Duodenal mucosa (tissue), 2 donors: ENCODE measurements around the gene PCK1.

Experiments
- H3K27ac ChIP-seq: one replicate; pipeline ENCODE4 v1.7.0; 2013; ENCODE audit warnings: low read depth, low read length
- H3K27me3 ChIP-seq, 2 donors: one replicate each; pipeline ENCODE4 v1.7.0; 2013; ENCODE audit warnings: low read length in 2 of 2, control low read depth in 1 of 2; ENCODE audit not compliant: insufficient read depth in 2 of 2, control insufficient read depth in 1 of 2
- H3K36me3 ChIP-seq, 2 donors: one replicate each; pipeline ENCODE4 v1.7.0; 2013; ENCODE audit warnings: low read length in 2 of 2, control low read depth in 1 of 2; ENCODE audit not compliant: insufficient read depth in 2 of 2, control insufficient read depth in 1 of 2
- H3K4me1 ChIP-seq, 2 donors: one replicate each; pipeline ENCODE4 v1.7.0; 2013; ENCODE audit warnings: low read length in 2 of 2, control low read depth in 1 of 2; ENCODE audit not compliant: insufficient read depth in 2 of 2, control insufficient read depth in 1 of 2
- H3K4me3 ChIP-seq, 2 donors: one replicate each; pipeline ENCODE4 v1.7.0; 2013; ENCODE audit warnings: low read length in 2 of 2, low read depth in 1 of 2
- H3K9ac ChIP-seq, 2 donors: one replicate each; pipeline ENCODE4 v1.7.0; 2013; ENCODE audit warnings: low read length in 2 of 2, low read depth in 1 of 2
- H3K9me3 ChIP-seq, 2 donors: one replicate each; pipeline ENCODE4 v1.7.0; 2013; ENCODE audit warnings: low read length in 2 of 2, control low read depth in 1 of 2; ENCODE audit not compliant: control insufficient read depth in 1 of 2

Gene PCK1

GRCh38 chr20:57614490-57615444 is 53.9 kb downstream of the PCK1 start:
- Histone ChIP-seq H3K9ac (no peak overlapping the region), H3K27ac (no peak overlapping the region), H3K9me3 (no peaks in the 10 kb centered on the region), H3K27me3 (no peaks in the 10 kb centered on the region), H3K4me3 (no peak overlapping the region), H3K4me1 (peaks cover 17 to 26% of the 10 kb centered on the region in 2 donors), H3K36me3 (peaks cover 5 to 17% of the 10 kb centered on the region in 2 donors)

- Histone ChIP-seq H3K4me3 (no peak overlapping the region), H3K36me3 (peaks cover 5 to 15% of the 10 kb centered on the region in 2 donors), H3K27me3 (no peaks in the 10 kb centered on the region), H3K27ac (no peak overlapping the region), H3K9me3 (no peaks in the 10 kb centered on the region), H3K9ac (no peak overlapping the region), H3K4me1 (peaks cover 23 to 30% of the 10 kb centered on the region in 2 donors)
Observed at GRCh38 chr20:57615445-57615811, 54.5 kb downstream of the PCK1 start.

GRCh38 chr20:57616143-57616951 is 55.4 kb downstream of the PCK1 start:
- H3K4me1 ChIP-seq = peaks cover 33 to 38% of the 10 kb centered on the region in 2 donors
- H3K36me3 ChIP-seq = peaks cover 5 to 11% of the 10 kb centered on the region in 2 donors
- H3K27me3 ChIP-seq = no peaks in the 10 kb centered on the region
- H3K9me3 ChIP-seq = no peaks in the 10 kb centered on the region
- H3K9ac ChIP-seq = no peak overlapping the region
- H3K4me3 ChIP-seq = no peak overlapping the region
- H3K27ac ChIP-seq = no peak overlapping the region

- peaks cover 42 to 47% of the 10 kb centered on the region in 2 donors for H3K4me1 ChIP-seq
- H3K36me3 ChIP-seq = peaks cover 5 to 11% of the 10 kb centered on the region in 2 donors
- no peaks in the 10 kb centered on the region for H3K9me3 ChIP-seq
- no peak overlapping the region for H3K9ac ChIP-seq
- H3K4me3 ChIP-seq = no peak overlapping the region
- no peak overlapping the region for H3K27ac ChIP-seq
- no peaks in the 10 kb centered on the region for H3K27me3 ChIP-seq
Observed at GRCh38 chr20:57617079-57617795, 56.3 kb downstream of the PCK1 start.
